ENCODE results near the gene MAP4K4.

MAP4K4 gene

DNA sequence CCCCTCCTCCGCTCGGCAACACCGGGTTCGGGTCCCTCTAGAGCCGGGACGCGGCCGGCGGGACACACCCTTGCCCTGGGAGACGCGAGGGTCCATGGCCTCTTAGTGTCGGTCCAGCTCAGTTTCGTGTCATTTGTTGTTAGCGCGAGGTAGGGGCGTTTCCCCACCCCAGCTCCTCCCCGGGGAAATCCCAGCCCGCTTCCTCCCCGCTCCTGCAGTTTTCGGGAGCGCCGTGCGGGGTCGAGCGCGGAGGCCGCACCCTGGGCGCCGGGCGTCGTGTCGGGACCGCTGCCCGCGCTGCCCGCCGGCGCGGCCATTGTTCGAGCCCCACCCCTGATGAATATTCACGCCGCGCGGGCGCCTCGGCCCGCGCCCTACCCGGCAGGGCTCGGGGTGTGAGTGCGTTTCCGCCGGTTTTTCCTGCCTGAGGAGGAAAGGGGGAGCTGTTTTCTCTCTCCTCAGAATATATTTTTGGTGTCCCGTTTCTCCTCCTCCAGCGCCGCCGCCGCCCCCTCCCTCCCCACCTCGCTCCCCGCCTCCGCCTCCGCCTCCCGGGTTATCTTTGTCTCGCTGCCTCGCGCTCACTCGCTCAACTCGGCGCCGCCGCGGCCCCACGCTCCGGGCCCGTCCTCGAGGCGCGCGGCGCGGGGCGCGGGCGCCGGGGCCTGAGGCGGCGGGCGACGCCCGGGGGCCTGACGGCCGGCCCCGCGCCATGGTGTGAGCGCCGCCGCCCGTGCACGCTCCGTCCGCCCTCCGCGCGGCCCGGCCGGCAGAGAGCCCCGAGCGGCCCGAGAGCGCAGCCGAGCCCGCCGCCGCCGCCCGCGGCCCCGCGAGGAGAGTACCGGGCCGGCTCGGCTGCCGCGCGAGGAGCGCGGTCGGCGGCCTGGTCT is at the start of gene MAP4K4:
Gene MAP4K4 (plus strand): TSS at position 584 of the 890 bp plus-strand sequence. CDS start 374 bp downstream, outside the sequence.
- DNase-seq (ENCODE audit: low spot score): peak; percentile 80

DNA sequence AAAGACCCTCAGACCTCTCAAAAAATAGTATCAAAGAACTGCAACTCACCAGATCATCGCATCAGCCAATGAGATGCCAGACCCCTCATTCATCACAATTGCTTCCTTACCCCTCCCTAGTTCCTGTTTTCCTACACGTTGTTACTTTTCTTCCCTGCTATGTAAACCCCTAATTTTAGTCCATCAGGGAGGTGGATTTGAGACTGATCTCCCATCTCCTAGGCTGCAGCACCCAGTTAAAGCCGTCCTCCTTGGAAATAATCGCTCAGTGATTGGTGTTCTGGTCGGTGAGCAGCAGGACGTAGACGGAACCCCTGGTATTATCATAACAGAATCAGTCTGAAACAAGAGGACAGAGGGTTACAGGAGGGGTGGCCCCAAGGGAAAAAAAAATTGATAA is 44.0 kb upstream of the MAP4K4 start:
- no peak for DNase-seq (ENCODE audit: low spot score)

DNA sequence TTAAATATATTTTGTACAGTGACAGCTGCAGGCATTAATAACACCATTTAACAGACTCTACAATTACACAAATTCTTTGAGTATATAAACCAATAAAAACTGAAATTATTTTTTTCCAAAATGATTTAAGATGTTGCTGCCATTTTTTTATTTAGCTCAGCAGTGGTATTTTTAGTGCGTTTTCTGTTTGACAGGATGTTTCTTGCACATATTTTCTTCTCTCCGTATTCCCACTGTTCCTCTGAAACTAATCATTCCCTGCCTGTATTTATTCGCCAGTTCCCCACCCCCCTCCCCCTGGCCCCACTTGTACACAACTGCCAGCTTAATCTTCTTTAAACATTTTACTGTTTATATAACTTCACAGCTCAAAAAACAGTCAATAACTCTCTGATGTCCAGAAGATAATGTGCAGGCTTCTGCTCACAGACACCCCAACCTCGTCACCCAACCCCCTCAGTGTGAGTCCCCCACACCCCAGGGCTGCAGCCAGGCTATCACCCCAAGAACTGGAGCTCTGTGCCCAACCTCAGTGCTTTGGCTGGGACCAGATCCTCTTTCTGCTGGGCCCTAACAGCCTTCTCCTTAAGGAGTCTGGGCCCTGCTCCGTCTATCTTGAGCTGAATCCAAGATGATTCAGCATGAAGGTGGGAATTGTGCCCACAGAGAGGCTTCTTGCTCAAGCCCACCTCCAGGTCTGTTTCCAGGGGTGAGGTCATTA is 41.6 kb upstream of the MAP4K4 start:
- no peak for DNase-seq (ENCODE audit: low spot score)

DNA sequence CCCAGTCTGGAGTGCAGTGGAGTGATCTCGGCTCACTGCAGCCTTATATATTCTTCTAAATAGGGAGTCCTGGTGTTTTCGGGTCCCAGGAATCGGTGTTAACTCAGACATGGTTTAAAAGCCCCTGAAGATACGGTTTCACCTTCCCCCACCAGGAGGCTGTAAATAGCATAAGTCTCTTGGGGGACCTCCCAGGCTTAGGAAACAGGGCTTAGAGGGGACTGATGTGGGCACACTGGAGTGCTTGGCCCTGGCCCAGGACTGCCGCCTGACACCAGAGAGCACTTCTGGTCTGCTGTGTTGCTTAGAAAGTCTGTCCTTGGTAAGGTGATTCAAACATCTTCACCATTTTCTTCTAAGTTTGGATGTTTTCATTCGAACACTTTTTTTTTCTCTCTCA is 39.7 kb upstream of the MAP4K4 start:
- DNase-seq (ENCODE audit: low spot score): no peak

DNA sequence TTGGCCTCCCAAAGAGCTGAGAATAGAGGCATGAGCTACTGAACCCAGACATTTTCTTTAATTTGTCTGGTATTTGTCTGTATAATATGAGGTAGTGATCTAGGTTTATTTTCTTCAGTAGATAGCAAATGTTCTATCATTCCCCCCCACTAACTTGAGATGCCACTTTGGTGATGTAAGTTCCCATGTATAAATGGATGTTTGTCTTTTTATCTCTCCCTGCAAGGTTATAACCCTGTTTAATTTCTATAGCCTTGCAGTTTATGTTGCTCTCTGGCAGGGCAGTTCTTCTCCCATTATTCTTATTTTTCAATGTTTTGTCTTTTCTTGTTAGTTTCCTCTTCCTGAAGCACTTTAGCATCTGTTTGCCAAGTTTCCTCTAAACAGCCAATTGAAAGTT is 39.1 kb upstream of the MAP4K4 start:
- DNase-seq (ENCODE audit: low spot score): no peak

DNA sequence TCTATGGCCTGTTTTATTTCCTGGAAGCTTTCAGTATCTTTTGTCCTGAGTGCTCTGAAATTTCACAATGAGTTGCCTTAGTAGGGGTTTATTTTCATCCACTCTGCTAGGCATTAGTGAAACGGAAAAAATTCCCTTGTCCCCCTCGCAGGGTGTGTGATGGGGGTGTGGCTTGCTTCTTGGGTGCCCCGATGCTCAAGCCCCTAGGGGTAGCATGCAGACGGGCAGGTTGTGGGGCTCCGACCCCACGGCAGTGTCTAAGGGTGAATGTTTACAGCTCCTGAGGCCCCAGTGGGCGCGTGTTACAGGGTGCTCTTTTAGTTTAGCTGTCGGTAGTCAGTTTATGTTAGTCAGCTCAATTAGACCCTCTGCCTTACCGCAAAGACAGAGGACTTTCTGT is 32.2 kb upstream of the MAP4K4 start:
- no peak for DNase-seq (ENCODE audit: low spot score)

DNA sequence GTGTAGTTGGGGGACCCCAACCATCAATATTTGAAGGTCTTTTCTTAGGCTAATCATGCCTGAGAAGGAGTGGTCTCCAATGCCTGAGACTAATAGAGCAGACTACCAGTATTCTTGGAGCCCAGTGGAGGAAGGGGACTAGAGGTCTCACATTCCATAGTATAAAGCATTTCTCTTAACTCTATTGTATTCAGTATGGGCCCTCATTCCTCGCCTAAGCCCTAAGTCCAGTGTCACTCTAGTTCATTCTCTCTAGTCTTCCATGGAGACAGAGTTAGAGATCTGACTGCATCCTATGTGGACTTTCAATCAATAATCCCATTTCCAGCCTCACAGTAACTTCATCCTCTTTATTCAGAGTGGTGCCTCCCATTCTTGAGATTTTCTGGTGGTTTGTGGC is 29.7 kb upstream of the MAP4K4 start:
- DNase-seq (ENCODE audit: low spot score): no peak

DNA sequence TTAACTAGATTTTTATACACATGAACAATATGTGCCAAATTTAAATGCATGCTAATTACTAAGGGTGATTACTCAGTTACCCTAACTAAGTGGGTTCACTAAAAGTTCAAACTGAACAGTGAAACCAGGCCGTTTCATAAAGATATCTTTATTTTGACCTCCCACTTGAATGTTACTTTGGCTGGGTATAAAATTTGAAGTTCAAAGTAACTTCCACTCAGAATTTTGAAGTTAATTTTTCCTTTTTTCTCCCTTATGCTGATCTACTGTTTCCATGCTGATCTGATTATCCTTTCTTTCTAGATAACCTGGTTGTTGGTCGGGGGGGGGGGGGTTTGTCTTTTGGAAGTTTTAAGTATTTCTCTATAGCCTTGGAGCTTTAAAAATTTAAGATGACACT is 25.5 kb upstream of the MAP4K4 start:
- no peak for DNase-seq (ENCODE audit: low spot score)

DNA sequence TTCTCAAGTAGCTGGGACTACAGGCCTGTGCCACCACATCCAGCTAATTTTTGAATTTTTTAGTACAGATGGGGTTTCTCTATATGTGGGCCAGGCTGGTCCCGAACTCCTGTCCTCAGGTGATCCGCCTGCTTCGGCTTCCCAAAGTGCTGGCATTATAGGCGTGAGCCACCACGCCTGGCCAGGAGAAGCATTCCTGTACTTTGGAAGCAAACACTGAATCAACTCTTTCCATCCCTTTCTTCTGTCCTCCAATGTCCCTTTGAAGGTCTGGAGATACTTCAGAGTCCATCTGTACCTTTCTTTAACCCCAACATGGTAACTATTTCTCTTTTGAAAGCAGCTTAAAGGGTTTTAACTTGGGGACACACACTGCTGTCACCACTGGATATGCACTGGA is 23.6 kb upstream of the MAP4K4 start:
- no peak for DNase-seq (ENCODE audit: low spot score)

DNA sequence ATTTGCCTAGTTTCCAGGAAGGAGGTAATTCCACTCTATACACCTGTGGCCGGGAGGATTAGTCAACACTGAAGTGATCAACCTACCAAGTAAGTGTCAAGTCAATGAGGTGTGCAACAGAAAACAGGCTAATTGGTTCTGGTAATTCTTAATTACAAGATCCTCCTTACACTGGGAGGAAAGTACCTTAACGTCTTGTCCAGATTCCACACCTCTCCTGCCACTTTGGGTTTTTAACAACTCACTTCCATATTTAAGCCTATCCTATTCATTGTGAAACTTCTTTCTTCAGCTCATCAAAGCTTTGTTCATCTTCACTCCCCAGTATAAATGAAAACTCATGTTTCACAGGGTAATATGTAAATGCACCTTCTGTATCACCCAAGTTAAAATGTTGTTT is 22.0 kb upstream of the MAP4K4 start:
- no peak for DNase-seq (ENCODE audit: low spot score)

DNA sequence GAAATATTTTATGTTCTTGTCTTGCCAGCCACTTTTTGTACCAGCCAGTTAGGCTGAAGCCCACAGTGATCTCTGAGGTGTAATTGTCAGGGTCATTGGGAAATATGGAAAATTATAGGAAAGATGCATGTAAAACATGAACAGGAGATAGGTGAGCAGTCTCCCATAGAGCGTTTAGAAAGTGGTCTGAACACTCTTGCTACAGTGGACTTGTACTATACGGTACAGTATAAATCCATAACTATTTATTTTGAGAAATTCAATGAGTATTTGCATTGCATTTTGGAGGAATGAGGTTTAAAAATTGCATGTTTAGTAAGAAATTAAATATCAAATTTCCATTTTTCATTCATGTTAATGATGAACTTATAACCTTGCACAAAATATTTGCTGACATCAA is 20.8 kb upstream of the MAP4K4 start:
- no peak for DNase-seq (ENCODE audit: low spot score)

DNA sequence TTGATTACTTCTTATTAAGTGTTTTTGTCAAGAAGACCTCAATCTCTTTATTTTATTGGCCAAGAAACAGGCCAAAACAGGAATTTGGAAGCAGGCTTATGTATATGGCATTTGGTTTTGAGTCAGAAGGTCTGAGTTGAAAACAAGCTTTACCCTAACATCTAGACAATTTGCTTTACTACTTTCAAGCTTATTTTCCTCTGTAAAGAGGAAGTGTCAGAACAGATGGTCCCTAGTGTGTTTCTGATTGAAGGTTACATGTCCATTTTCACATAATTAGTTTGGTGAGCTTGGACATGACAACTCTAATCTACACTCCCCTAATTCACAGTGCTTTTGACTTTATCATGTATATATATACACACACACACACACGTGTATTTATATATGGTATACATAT is 19.8 kb upstream of the MAP4K4 start:
- DNase-seq (ENCODE audit: low spot score): no peak

DNA sequence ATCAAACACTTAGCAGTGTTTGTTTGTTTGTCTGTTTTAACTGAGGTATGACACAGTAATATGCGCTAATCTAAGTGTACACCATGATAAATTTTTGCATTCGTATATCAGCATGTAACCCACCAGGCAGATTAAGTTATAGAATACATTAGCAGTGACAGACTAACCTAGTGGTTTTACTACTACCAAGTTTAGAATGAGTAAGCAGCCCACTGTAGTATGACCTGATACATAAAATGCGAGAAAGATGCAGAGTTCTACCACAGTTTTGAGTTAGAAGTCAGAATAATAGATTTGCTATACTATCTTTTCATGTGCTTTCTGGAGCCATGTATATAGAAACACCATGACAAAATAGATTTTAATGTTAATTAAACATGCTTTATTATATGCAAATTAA is 19.1 kb upstream of the MAP4K4 start:
- DNase-seq (ENCODE audit: low spot score): no peak

DNA sequence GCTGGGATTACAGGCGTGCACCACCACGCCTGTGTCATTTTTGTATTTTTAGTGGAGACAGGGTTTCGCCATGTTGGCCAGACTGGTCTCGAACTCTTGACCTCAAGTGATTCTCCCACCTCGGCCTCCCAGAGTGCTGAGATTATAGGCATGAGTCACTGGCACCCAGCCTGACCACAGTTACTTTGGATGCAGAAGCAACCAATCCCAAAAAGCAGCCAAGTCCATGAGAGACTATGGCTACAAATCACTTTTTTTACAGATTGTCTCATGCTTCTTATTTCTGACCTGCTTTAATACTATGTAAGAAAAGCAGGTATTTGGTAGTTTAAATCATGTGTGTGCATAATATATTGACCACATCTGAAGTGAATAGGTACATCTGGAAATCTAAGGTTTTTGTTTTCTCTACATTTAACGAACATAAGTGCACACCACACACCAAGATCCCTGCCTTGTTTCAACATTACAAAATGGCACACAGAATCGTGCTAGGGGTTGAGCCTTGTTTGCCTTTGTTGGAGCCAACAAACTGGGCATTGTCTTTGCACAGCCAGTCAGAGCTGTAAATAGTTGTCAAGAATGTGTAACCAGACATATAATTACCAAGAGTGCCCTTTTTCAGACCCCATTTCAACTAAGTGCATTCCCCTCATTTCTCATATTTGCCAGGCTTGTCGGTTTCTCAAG is 18.3 kb upstream of the MAP4K4 start:
- no peak for DNase-seq (ENCODE audit: low spot score)

DNA sequence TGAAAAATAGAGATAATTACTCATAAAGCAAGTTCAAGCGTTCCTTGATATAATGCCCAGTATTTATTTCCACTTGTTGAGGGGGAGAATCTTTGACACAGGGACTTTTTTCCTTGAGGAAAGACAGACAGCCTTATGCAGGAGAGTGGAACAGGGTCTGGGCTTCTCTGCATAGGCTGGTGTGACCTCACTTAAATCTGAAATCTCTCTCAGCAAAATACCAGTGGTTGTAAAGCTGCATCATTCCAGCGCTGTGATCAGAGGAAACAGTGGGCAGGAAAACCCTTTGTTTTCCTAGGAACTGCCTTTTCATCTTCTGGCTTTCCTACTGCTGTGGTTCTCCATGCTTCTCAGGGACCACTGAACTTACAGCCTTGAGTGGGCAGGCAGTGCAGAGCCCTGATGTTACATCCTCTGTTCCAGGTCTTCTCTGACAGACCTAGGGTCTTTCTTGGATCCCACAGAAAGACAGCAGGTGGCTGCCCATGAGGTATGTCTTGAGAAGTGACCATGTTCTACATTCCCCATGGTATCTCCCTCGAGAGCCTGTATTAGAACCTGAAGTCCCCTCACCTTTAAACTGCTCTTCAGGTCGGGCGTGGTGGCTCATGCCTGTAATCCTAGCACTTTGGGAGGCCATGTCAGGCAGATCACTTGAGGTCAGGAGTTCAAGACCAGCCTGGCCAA is 17.6 kb upstream of the MAP4K4 start:
- no peak for DNase-seq (ENCODE audit: low spot score)

DNA sequence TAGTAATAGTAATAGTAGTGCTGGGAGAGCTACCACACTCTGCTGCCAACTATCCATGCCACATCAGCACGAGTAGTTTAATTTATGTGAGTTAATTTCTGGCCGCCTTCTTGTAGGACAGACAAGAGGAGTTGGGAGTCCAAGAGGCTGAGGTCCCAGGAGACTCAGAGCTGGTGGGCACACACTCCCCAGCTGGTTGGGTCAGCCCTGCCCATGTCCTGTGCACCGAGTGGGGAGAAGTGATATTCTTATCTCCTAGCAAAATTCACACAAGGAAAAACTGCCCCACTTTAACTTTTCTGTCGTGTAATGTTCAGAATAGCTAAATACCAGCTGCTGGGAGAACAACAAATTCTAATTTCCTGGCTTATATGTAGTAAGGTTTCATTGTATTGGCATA is 15.2 kb upstream of the MAP4K4 start:
- DNase-seq (ENCODE audit: low spot score): no peak

DNA sequence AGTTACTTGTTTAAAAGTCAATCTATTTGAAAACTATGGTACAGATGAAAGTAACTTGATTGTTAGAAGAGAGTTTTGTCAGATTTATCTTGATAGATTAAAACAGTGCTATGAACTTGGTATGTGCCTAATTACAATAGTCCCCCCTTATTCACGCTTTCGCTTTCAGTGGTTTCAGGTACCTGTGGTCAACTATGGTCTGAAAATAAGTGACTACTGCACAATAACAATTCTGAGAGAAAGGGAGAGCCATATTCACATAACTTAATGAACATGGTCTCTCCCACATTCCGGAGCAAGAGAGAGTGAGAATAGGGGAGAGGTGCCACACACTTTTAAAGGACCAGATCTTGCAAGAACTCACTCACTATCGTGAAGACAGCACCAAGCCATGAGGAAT is 13.2 kb upstream of the MAP4K4 start:
- DNase-seq (ENCODE audit: low spot score): no peak

DNA sequence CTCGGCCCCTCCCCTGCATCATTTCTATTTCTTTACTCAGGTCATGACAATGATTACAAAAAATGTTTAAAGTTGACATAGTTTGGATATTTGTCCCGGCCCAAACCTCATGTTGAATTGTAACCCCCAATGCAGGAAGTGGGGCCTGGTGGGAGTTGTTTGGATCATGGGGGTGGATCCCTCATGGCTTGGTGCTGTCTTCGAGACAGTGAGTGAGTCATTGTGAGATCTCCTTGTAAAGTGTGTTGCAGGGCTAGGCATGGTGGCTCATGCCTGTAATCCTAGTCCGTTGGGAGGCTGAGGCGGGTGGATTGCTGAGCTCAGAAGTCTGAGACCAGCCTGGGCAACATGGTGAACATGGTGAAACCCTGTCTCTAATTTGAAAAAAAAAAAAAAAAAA is 9.2 kb upstream of the MAP4K4 start:
- no peak for DNase-seq (ENCODE audit: low spot score)

DNA sequence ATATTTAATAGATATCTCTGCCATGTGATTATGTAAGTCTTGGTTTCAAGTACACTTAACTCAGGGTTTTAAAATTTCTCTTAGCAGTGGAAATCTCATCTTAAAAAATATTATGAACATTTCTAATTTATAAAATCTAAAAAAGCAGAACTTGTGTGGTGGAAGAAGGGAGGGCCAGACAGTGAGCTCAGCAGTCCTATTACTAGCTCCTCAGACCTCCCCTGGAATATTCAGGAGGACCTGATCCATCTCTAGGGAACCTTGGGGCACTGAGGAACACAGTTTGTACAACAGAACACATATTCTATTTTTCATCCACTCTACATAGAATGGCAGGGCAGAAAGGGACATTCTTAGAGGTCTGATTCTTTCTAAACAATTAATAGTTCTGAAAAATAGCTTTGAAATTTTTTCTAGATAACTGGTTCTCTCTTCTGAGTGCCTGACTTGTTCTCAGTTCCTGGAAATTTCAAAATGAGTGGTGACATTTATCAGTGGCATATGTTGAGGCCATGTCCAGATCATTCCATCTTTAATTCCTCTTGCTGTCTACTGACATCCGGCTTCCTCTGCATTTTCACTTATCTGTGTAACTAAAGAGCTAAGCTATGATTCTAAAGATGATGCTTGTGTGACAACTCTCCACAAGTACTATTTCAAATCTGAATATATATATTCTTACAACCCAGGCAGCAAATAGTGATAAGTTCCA is 8.2 kb upstream of the MAP4K4 start:
- no peak for DNase-seq (ENCODE audit: low spot score)

DNA sequence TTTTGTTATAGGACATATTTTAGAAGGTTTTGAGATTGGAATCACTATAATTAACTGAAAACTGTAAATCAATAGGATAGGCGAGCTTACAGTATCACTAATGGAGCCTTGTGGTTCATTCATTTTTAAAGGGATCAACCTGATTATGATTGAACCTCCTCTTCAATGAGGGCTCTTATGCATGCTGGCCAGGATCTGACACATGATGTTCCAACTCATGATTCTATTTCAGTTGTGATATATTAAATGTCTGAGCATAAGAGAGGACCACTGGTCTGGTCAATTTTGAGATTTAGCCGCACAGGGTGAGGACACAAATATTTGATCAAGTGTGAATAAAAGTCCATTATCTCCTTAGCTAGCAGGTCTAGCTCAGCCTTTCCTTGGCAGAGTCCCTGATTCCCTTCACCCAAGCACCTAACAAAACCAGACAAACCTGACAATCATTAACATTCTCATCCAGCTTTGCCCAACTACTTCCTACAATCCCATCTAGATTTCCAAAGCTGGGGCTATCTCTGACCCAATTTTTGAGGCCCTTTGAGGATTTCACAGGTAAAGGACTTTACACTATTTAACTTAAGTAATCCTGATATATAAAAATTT is 6.9 kb upstream of the MAP4K4 start:
- no peak for DNase-seq (ENCODE audit: low spot score)

DNA sequence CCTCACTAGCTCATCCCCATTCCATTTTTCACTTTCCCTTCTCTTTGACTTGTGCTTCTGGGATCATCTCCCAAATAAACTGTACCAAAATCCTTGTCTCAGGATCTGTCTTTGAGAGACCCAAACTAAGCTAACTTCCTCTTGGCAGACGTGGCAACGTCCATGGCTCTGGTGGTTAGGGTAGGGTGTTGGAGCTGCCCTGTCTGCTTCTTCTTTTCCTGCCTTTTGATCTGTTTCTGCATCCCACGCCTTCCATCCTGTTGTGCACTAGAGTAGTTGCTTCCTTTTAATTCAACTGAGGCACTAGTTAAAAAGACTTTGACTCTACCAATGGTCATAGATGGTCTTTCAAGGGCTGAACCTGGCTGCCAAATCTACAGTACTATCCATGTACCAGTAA is 5.5 kb upstream of the MAP4K4 start:
- DNase-seq (ENCODE audit: low spot score): no peak

All from cerebellar cortex (tissue), 1 donor.